LNCaP clone FGC (cell line): ENCODE results near the gene CNOT4.

ENCODE experiments used
- DNase-seq: peaks from one replicate; pipeline ENCODE4 v3.0.0-alpha.2; 2011; ENCODE audit warnings: low read depth
- H3K4me3 ChIP-seq: 2 replicates; pipeline ENCODE4 v1.5.1; 2011; ENCODE audit warnings: mild to moderate bottlenecking, low read depth, low read length, control low read depth
- TF ChIP-seq, protein P1 (sequence below): IDR thresholded peaks from 2 replicates; pipeline ENCODE4 v1.5.1; 2012; ENCODE audit warnings: mild to moderate bottlenecking; ENCODE audit not compliant: control insufficient read depth, insufficient read depth; ENCODE audit errors: extremely low read depth

Gene CNOT4

DNA sequence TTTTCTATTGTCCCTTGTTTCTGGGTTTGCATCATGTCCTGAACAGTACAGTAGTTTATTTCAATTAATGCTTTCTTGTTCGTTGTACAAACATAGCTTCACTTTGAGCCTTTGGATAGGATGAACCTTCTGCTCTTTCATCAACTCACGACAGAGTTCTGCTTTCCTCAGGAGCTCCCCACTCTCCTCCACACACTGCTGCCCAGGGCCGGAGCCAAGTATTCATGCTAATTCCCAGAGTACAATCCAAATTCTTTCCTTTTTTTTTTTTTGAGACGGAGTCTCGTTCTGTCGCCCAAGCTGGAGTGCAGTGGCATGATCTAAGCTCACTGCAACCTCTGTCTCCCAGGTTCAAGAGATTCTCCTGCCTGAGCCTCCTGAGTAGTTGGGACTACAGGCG, 40.3 kb upstream of the CNOT4 start:
- no peak overlapping the region for H3K4me3 ChIP-seq
- TF ChIP-seq, protein P1, sequence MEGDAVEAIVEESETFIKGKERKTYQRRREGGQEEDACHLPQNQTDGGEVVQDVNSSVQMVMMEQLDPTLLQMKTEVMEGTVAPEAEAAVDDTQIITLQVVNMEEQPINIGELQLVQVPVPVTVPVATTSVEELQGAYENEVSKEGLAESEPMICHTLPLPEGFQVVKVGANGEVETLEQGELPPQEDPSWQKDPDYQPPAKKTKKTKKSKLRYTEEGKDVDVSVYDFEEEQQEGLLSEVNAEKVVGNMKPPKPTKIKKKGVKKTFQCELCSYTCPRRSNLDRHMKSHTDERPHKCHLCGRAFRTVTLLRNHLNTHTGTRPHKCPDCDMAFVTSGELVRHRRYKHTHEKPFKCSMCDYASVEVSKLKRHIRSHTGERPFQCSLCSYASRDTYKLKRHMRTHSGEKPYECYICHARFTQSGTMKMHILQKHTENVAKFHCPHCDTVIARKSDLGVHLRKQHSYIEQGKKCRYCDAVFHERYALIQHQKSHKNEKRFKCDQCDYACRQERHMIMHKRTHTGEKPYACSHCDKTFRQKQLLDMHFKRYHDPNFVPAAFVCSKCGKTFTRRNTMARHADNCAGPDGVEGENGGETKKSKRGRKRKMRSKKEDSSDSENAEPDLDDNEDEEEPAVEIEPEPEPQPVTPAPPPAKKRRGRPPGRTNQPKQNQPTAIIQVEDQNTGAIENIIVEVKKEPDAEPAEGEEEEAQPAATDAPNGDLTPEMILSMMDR: no peak
- DNase-seq: no peak

DNA sequence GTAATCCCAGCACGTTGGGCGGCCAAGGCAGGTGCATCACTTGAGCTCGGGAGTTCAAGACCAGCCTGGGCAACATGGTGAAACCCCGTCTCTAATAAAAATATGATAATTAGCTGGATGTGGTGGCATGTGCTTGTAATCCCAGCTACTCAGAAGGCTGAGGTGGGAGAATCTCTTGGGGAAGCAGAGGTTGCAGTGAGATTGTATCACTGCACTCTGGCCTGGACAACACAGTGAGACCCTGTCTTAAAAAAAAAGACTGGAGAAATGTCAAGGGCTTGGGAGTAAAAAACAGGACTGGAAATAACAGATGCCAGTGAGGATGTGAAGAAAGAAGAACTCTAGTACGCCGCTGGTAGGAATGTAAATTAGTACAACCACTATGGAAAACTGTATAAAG, 31.1 kb upstream of the CNOT4 start:
- no peak for DNase-seq
- no peak overlapping the region for H3K4me3 ChIP-seq
- TF ChIP-seq, protein P1: no peak

DNA sequence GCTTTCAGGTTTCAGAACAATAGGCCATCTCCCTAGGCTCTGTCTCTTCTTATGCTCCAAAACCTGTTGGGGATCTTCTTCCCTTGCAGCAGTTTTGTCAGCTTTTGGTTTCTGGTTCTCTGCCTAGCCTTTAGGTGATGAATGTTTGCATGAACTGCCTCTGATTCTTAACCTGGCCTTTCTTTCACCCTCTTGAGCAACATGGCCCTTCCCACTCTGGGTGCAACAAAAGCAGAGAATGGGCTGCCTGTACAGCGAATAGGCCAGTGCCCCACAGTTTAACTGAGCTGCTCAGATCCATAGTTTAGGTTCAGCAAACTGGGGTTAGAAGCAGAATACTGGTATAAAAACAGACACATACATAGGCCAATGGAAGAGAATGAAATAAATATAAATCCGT, 29.7 kb upstream of the CNOT4 start:
- no peak for DNase-seq
- no peak overlapping the region for H3K4me3 ChIP-seq
- TF ChIP-seq, protein P1: no peak

DNA sequence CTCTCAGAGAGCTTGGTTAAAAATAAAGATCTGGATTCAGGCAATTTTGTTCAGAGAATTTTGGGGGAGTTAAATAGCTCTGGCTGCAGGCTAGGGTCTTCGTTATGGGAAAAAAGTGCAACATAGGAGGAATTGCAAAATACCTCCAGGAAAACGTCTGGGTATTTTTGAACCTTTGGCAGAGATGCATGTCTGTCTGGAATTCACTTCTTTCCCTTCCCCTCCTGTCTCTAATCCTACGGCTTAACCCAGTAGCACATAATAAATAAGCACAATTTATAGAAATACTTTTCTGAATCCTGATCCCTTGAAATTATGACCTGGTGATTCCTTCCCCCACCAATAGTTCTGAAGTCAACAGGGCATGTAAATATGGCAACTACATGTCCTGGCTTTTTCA, 28.5 kb upstream of the CNOT4 start:
- TF ChIP-seq, protein P1: no peak
- no peak for DNase-seq

DNA sequence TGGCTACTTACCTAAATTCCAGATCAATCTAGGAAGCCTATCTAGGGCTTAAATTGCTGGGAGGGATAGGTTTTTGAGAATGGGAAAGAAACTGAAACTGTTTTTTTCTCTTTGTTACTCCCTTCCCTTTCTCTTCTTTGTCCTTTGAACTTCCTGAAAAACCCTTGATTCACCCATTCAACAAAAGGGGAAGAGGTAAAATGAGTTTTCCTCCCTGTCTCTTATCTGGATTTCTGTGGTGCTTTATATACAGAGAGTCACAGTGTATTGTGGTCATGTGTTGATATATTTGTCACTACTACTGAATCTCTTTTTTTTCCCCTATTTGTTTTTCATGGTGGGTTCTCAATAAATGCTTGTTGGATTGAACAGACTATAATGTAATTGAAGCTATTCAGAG, 28.0 kb upstream of the CNOT4 start:
- DNase-seq: no peak
- TF ChIP-seq, protein P1: no peak

More for the DNA sequence above, 28.5 kb upstream of the CNOT4 start:
- no peak overlapping the region for H3K4me3 ChIP-seq

DNA sequence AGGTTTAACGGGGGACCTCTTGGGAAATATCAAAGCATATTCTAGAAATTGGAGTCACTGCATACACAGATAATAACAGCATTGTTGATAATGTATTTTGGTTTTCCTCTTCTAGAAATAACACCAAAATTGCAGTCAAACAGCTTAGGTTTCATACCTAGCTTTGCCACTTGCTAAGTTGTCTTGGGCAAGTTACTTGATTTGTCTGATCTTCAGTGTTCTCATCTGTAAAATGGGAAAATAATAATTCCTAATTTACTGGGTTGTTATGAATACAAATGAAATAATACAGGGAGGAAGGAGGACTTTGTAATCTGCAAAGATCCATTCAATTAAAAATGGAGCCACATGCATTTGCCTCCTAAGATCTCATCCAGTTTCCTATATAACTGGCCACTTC, 27.6 kb upstream of the CNOT4 start:
- TF ChIP-seq, protein P1: no peak
- H3K4me3 ChIP-seq: no peak overlapping the region
- no peak for DNase-seq

More for the DNA sequence above, 28.0 kb upstream of the CNOT4 start:
- no peak overlapping the region for H3K4me3 ChIP-seq

DNA sequence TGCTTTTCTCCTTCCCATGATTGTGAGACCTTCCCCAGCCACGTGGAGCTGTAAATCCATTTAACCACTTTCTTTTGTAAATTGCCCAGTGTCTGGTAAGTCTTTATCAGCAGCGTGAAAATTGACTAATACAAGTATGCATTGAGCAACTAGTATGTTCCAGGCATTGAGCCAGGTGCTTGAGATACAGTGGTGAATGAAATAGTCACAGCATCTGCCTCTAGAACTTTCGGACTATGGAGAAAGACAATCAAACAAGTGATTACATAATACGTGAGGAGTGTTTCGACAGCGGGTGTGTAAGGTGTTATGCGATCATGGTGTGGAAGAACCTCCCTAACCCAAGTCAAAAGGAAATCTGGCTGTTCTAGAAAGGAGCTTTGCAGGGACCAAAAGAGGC, 26.2 kb upstream of the CNOT4 start:
- DNase-seq: no peak
- no peak overlapping the region for H3K4me3 ChIP-seq
- TF ChIP-seq, protein P1: no peak
